GM18505 (cell line): Measurements from ENCODE around the gene CLDN12.

Experiments used
- ATAC-seq: cut with Tn5 transposase; IDR thresholded peaks from one replicate; pipeline ENCODE4 v1.9.1; 2021; ENCODE audit not compliant: unreplicated experiment
- POLR2A ChIP-seq: IDR thresholded peaks from 4 replicates; pipeline ENCODE4 v1.6.1; 2011; ENCODE audit warnings: borderline replicate concordance; ENCODE audit not compliant: insufficient read depth, insufficient read length; ENCODE audit errors: extremely low read depth

The CLDN12 gene

GRCh38 chr7:90403174-90404113, at the start of gene CLDN12:
CLDN12 (plus strand) TSS chr7:90403461; CDS start chr7:90412677, 9,216 bp downstream.
- TF ChIP-seq POLR2A: peak; percentile 61
- ATAC-seq: peak; percentile 96

GRCh38 chr7:90383422-90383821, 19.8 kb upstream of the CLDN12 start:
- TF ChIP-seq POLR2A: no peak
- no peak for ATAC-seq

- ATAC-seq: no peak
- no peak for TF ChIP-seq POLR2A
Observed at GRCh38 chr7:90383861-90384260, 19.4 kb upstream of the CLDN12 start.

- no peak for TF ChIP-seq POLR2A
- ATAC-seq: no peak
Observed at GRCh38 chr7:90384433-90384832, 18.8 kb upstream of the CLDN12 start.

GRCh38 chr7:90387470-90388240, 15.6 kb upstream of the CLDN12 start:
- no peak for TF ChIP-seq POLR2A
- no peak for ATAC-seq

GRCh38 chr7:90390926-90391325, 12.3 kb upstream of the CLDN12 start:
- TF ChIP-seq POLR2A: no peak

GRCh38 chr7:90391488-90391887, 11.8 kb upstream of the CLDN12 start:
- ATAC-seq: no peak
- no peak for TF ChIP-seq POLR2A

More at GRCh38 chr7:90390926-90391325, 12.3 kb upstream of the CLDN12 start:
- ATAC-seq: no peak

- TF ChIP-seq POLR2A: no peak
- no peak for ATAC-seq
Observed at GRCh38 chr7:90396420-90396819, 6.8 kb upstream of the CLDN12 start.

GRCh38 chr7:90401989-90402388, 1.3 kb upstream of the CLDN12 start:
- no peak for ATAC-seq
- TF ChIP-seq POLR2A: no peak

GRCh38 chr7:90402785-90403173, 482 bp upstream of the CLDN12 start:
- ATAC-seq: no peak
- no peak for TF ChIP-seq POLR2A

GRCh38 chr7:90404777-90405176, 1.5 kb downstream of the CLDN12 start:
- ATAC-seq: no peak
- no peak for TF ChIP-seq POLR2A

- ATAC-seq: no peak
- no peak for TF ChIP-seq POLR2A
Observed at GRCh38 chr7:90407484-90407821, 4.2 kb downstream of the CLDN12 start.

- ATAC-seq: no peak
- TF ChIP-seq POLR2A: no peak
Observed at GRCh38 chr7:90408142-90408541, 4.9 kb downstream of the CLDN12 start.

GRCh38 chr7:90409667-90410066, 6.4 kb downstream of the CLDN12 start:
- TF ChIP-seq POLR2A: no peak
- no peak for ATAC-seq
